Memory B cell (primary cell): ENCODE results near the gene LSP1.
"Not testable (repeated sequence)": the region's sequence is repeated elsewhere in the genome, so short reads cannot be mapped to it uniquely, and the experiment has no call there.

Experiments used
- ATAC-seq: fragments of 150-1000 bp; cut with Tn5 transposase; 2 replicates; pipeline ENCODE4 v1.10.0; 2021; ENCODE audit warnings: low read depth, mild to moderate bottlenecking, moderate library complexity
- DNase-seq, 2 donors: peaks; one replicate each; pipeline ENCODE4 v3.0.0; 2022; ENCODE audit warnings: low spot score in 2 of 2
- H3K27ac Mint-ChIP-seq: one replicate; pipeline ENCODE4 v1.8.0; 2022; ENCODE audit warnings: mild to moderate bottlenecking, moderate library complexity, mixed read lengths
- H3K27me3 Mint-ChIP-seq: one replicate; pipeline ENCODE4 v1.8.0; 2022; ENCODE audit warnings: mixed read lengths
- H3K36me3 Mint-ChIP-seq: one replicate; pipeline ENCODE4 v1.8.0; 2022; ENCODE audit warnings: mild to moderate bottlenecking, mixed read lengths
- H3K4me1 Mint-ChIP-seq: one replicate; pipeline ENCODE4 v1.8.0; 2022; ENCODE audit warnings: mixed read lengths
- H3K4me3 Mint-ChIP-seq: one replicate; pipeline ENCODE4 v1.8.0; 2022; ENCODE audit warnings: mild to moderate bottlenecking, moderate library complexity, mixed read lengths
- H3K9me3 Mint-ChIP-seq: one replicate; pipeline ENCODE4 v1.8.0; 2022; ENCODE audit warnings: mixed read lengths

LSP1 gene

DNA sequence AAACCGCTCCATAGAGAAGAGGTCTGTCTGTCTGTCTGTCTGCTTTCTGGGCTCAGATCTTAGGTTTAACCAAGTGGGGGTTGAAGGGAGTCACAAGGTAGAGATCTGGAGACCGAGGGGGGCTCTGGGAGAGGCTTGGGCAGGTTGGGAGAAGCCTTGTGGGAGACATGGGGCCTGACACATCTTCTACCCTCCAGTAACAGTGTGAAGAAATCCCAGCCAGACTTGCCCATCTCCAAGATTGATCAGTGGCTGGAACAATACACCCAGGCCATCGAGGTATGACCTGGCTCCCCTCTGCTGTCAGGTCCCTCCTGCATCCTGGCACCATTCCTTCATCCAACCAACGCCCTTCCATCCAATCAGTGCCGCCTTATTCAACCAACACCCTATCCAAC, 31.4 kb downstream of the LSP1 start:
- no peak overlapping the region for H3K27ac Mint-ChIP-seq
- no peak for ATAC-seq
- H3K27me3 Mint-ChIP-seq, result no peaks in the 10 kb centered on the region
- H3K4me1 Mint-ChIP-seq, result peaks cover 17% of the 10 kb centered on the region
- no peak overlapping the region for H3K4me3 Mint-ChIP-seq
- no peaks in the 10 kb centered on the region for H3K9me3 Mint-ChIP-seq
- DNase-seq, result no peak
- H3K36me3 Mint-ChIP-seq, result peaks cover 5% of the 10 kb centered on the region

DNA sequence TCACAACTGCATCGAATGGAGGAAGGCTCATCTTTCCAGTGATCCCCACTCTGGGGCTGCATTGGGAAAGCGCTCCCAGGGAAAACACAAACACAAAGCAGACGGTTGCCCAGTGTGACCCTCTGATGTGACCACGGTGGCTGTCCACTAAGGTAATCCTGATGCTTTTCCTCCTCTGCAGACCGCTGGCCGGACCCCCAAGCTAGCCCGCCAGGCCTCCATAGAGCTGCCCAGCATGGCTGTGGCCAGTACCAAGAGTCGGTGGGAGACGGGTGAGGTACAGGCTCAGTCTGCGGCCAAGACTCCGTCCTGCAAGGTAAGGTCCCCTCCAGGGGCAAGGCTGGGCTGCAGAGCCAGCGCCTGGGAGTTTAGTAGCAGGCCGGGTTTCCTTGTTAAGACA, 33.7 kb downstream of the LSP1 start:
- not testable (repeated sequence) for DNase-seq, H3K27ac Mint-ChIP-seq, H3K4me1 Mint-ChIP-seq, H3K4me3 Mint-ChIP-seq, H3K36me3 Mint-ChIP-seq, H3K9me3 Mint-ChIP-seq, ATAC-seq, H3K27me3 Mint-ChIP-seq

GRCh38 chr11:1887451-1888346, 34.8 kb downstream of the LSP1 start:
- ATAC-seq (no peak), DNase-seq (no peak)
- H3K4me3 Mint-ChIP-seq, result no peak overlapping the region
- H3K4me1 Mint-ChIP-seq, result peaks cover 7% of the 10 kb centered on the region
- H3K36me3 Mint-ChIP-seq, result peaks cover 5% of the 10 kb centered on the region
- H3K27me3 Mint-ChIP-seq, result no peaks in the 10 kb centered on the region
- H3K27ac Mint-ChIP-seq, result no peak overlapping the region
- peaks cover 3% of the 10 kb centered on the region for H3K9me3 Mint-ChIP-seq

GRCh38 chr11:1888347-1888753, 35.5 kb downstream of the LSP1 start:
- DNase-seq (no peak), ATAC-seq (no peak)
- peaks cover 5% of the 10 kb centered on the region for H3K36me3 Mint-ChIP-seq
- no peak overlapping the region for H3K27ac Mint-ChIP-seq
- H3K4me3 Mint-ChIP-seq, result no peak overlapping the region
- no peaks in the 10 kb centered on the region for H3K27me3 Mint-ChIP-seq
- peaks cover 3% of the 10 kb centered on the region for H3K9me3 Mint-ChIP-seq
- H3K4me1 Mint-ChIP-seq, result peaks cover 12% of the 10 kb centered on the region

DNA sequence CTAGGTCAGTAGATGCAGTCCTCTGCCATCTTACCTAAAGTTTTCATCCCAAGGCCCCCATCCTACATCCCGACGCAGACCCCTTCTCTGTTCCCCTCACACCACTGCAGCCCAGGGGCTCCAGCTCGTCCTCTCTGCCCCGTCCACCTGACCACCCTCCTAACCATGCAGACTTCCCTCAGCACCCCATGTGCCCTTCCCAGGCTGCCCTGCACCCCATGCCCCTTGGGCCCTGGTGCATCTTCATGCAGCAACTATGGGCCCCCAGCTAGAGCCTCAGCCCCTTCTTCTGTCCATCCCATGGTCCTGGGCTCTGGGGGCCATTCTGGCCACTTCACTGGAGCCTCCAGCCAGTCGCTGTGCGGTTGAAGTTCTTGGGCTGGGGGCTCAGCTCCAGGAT, 35.9 kb downstream of the LSP1 start:
- no peak for ATAC-seq

GRCh38 chr11:1889224-1889930, 36.5 kb downstream of the LSP1 start:
- no peak overlapping the region for H3K27ac Mint-ChIP-seq
- H3K36me3 Mint-ChIP-seq, result peaks cover 7% of the 10 kb centered on the region
- H3K4me1 Mint-ChIP-seq, result peaks cover 18% of the 10 kb centered on the region
- H3K4me3 Mint-ChIP-seq, result no peak overlapping the region
- no peaks in the 10 kb centered on the region for H3K27me3 Mint-ChIP-seq
- DNase-seq (no peak), ATAC-seq (peak; percentile 28)
- H3K9me3 Mint-ChIP-seq, result peaks cover 7% of the 10 kb centered on the region

More for the DNA sequence above, 35.9 kb downstream of the LSP1 start:
- Mint-ChIP-seq H3K27ac (peak overlapping the region; percentile 8), H3K9me3 (peaks cover 7% of the 10 kb centered on the region), H3K4me1 (peaks cover 17% of the 10 kb centered on the region), H3K36me3 (peaks cover 7% of the 10 kb centered on the region), H3K27me3 (no peaks in the 10 kb centered on the region), H3K4me3 (no peak overlapping the region)
- no peak for DNase-seq

GRCh38 chr11:1889941-1890855, 37.3 kb downstream of the LSP1 start:
- Mint-ChIP-seq H3K4me1 (peaks cover 18% of the 10 kb centered on the region), H3K27me3 (no peaks in the 10 kb centered on the region), H3K4me3 (no peak overlapping the region), H3K9me3 (peaks cover 7% of the 10 kb centered on the region), H3K36me3 (peaks cover 7% of the 10 kb centered on the region), H3K27ac (peak overlapping the region; percentile 7)
- ATAC-seq (peak; percentile 14), DNase-seq (no peak)

GRCh38 chr11:1890856-1891830, 38.3 kb downstream of the LSP1 start:
- Mint-ChIP-seq H3K4me3 (no peak overlapping the region), H3K4me1 (peaks cover 18% of the 10 kb centered on the region), H3K27me3 (no peaks in the 10 kb centered on the region), H3K9me3 (peaks cover 7% of the 10 kb centered on the region), H3K36me3 (peaks cover 7% of the 10 kb centered on the region), H3K27ac (peak overlapping the region; percentile 26)
- peak; percentile 41 for ATAC-seq
- DNase-seq, result no peak

DNA sequence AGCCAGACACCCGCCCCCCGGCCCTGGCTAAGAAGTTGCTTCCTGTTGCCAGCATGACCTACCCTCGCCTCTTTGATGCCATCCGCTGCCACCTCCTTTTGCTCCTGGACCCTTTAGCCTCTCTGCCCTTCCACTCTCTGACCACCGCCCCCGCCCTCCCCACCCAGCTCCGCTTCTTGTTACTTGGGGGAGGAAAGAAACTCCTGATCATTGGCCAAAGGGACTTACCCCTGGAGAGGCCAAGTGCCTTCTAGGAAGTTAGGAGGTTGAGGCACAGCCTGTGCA, 38.9 kb downstream of the LSP1 start, which contains the start of gene PRR33:
Gene PRR33, minus strand, starts transcription at position 65 of the 285 bp plus-strand sequence. CDS start 1,311 bp downstream, outside the sequence.
- H3K9me3 Mint-ChIP-seq, result peaks cover 7% of the 10 kb centered on the region
- ATAC-seq (no peak), DNase-seq (no peak)
- peaks cover 18% of the 10 kb centered on the region for H3K4me1 Mint-ChIP-seq
- peaks cover 7% of the 10 kb centered on the region for H3K36me3 Mint-ChIP-seq
- H3K4me3 Mint-ChIP-seq, result no peak within 1 kb of the TSS
- H3K27ac Mint-ChIP-seq, result peak within 1 kb of the TSS; percentile 66
- H3K27me3 Mint-ChIP-seq, result no peaks in the 10 kb centered on the region

- peaks cover 7% of the 10 kb centered on the region for H3K9me3 Mint-ChIP-seq
- no peaks in the 10 kb centered on the region for H3K27me3 Mint-ChIP-seq
- no peak overlapping the region for H3K27ac Mint-ChIP-seq
- no peak overlapping the region for H3K4me3 Mint-ChIP-seq
- DNase-seq, result no peak
- H3K36me3 Mint-ChIP-seq, result peaks cover 7% of the 10 kb centered on the region
- peaks cover 21% of the 10 kb centered on the region for H3K4me1 Mint-ChIP-seq
- no peak for ATAC-seq
Measured at GRCh38 chr11:1892116-1892515, 39.2 kb downstream of the LSP1 start.

GRCh38 chr11:1892558-1892957, 39.7 kb downstream of the LSP1 start:
- Mint-ChIP-seq H3K27me3 (no peaks in the 10 kb centered on the region), H3K36me3 (peaks cover 7% of the 10 kb centered on the region), H3K27ac (peak overlapping the region; percentile 66), H3K4me1 (peaks cover 22% of the 10 kb centered on the region), H3K4me3 (no peak overlapping the region), H3K9me3 (peaks cover 7% of the 10 kb centered on the region)
- DNase-seq (no peak), ATAC-seq (no peak)

DNA sequence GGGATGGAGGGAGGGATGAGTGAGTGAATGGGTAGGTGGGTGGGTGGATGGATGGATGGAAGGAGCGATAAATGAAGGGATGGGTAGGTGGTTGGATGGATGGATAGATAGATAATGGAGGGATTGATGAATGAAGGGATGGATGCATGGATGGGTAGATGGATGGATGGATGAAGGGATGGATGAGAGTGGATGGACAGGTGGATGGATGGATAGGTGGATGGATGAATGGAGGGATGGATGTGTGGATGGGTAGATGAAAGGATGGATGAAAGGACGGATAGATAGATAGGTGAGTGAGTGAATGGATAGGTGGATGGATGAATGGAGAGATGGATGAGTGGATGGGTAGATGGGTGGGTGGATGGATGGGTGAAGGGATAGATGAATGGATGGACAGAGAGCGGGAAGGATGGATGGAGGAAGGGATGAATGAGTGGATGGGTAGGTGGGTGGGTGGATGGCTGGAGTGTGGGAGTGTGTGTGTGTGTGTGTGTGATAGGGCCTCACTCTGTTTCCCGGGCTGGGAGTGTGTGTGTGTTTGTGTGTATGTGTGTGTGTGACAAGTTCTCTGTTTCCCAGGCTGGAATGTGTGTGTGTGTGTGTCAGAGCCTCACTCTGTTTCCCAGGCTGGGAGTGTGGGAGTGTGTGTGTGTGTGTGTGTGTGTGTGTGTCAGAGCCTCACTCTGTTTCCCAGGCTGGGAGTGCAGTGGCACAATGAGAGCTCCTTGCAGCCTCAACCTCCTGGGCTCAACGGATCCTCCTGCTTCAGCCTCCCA, 40.9 kb downstream of the LSP1 start:
- peak overlapping the region; percentile 9 for H3K27ac Mint-ChIP-seq
- peaks cover 7% of the 10 kb centered on the region for H3K9me3 Mint-ChIP-seq
- peaks cover 2% of the 10 kb centered on the region for H3K27me3 Mint-ChIP-seq
- DNase-seq (no peak), ATAC-seq (no peak)
- H3K4me3 Mint-ChIP-seq, result peak overlapping the region; percentile 21
- peaks cover 25% of the 10 kb centered on the region for H3K4me1 Mint-ChIP-seq
- H3K36me3 Mint-ChIP-seq, result peaks cover 4% of the 10 kb centered on the region
